Neural cell (in vitro differentiated cells): ENCODE data around the gene RAD51C. TPM values are rescaled to one million over a fixed set of nuclear protein-coding genes. Genes with fewer than 3 reads are reported as not detected.
A peak's percentile ranks its signal among the peaks of the same experiment; 100 is the strongest.

ENCODE experiments used
- H2AFZ ChIP-seq: fragments of 200-600, 300-800 bp; sonication (generic), shearing (Covaris generic); 2 replicates; pipeline ENCODE4 v1.6.0; 2014; ENCODE audit warnings: low read depth, mild to moderate bottlenecking, antibody characterized with exemption, low read length, moderate library complexity
- H3F3A ChIP-seq: fragments of 200-600 bp; shearing (Covaris generic); 2 replicates; pipeline ENCODE4 v1.6.1; 2016; ENCODE audit warnings: mild to moderate bottlenecking, moderate library complexity, mixed read lengths, antibody characterized with exemption, low read length; ENCODE audit not compliant: insufficient read depth, poor library complexity, severe bottlenecking
- H3K27ac ChIP-seq: fragments of 200-600, 300-800 bp; sonication (generic), shearing (Covaris generic); 2 replicates; pipeline ENCODE4 v1.5.1; 2014; ENCODE audit warnings: mild to moderate bottlenecking, low read length, moderate library complexity
- H3K27me3 ChIP-seq: fragments of 300-800, 200-600 bp; sonication (generic), shearing (Covaris generic); 2 replicates; pipeline ENCODE4 v1.6.0; 2014; ENCODE audit warnings: mild to moderate bottlenecking, low read depth, low read length, moderate library complexity; ENCODE audit not compliant: insufficient read depth
- H3K36me3 ChIP-seq: fragments of 300-800, 200-600 bp; sonication (generic), shearing (Covaris generic); 2 replicates; pipeline ENCODE4 v1.5.1; 2014; ENCODE audit warnings: mild to moderate bottlenecking, antibody characterized with exemption, low read length, moderate library complexity; ENCODE audit not compliant: insufficient read depth
- H3K4me2 ChIP-seq: fragments of 300-800, 200-600 bp; sonication (generic), shearing (Covaris generic); 2 replicates; pipeline ENCODE4 v1.6.0; 2014; ENCODE audit warnings: mild to moderate bottlenecking, low read length
- H3K4me3 ChIP-seq: fragments of 300-800, 200-600 bp; sonication (generic), shearing (Covaris generic); 2 replicates; pipeline ENCODE4 v1.5.1; 2014; ENCODE audit warnings: mild to moderate bottlenecking, low read length, moderate library complexity
- H3K79me2 ChIP-seq: fragments of 200-600 bp; shearing (Covaris generic); replicated peaks from 2 replicates; pipeline ENCODE4 v1.6.0; 2014; ENCODE audit warnings: mild to moderate bottlenecking, low read length, moderate library complexity; ENCODE audit not compliant: insufficient read depth
- H3K9ac ChIP-seq: fragments of 300-800, 200-600 bp; sonication (generic), shearing (Covaris generic); 2 replicates; pipeline ENCODE4 v1.6.1; 2016; ENCODE audit warnings: mild to moderate bottlenecking, low read length, mixed read lengths
- H3K9me2 ChIP-seq: fragments of 200-600 bp; shearing (Covaris generic); 2 replicates; pipeline ENCODE4 v1.6.1; 2016; ENCODE audit warnings: mild to moderate bottlenecking, low read length, mixed read lengths; ENCODE audit not compliant: insufficient read depth
- H3K9me3 ChIP-seq: fragments of 200-600, 300-800 bp; sonication (generic), shearing (Covaris generic); 2 replicates; pipeline ENCODE4 v1.6.1; 2016; ENCODE audit warnings: mild to moderate bottlenecking, mixed run types, low read length, moderate library complexity, mixed read lengths
- H4K20me1 ChIP-seq: fragments of 200-600 bp; shearing (Covaris generic); 2 replicates; pipeline ENCODE4 v1.6.1; 2016; ENCODE audit warnings: mild to moderate bottlenecking, mixed run types; ENCODE audit not compliant: insufficient read depth
- EP300 ChIP-seq: fragments of 450-650 bp; conservative IDR thresholded peaks from 2 replicates; pipeline ENCODE4 v1.6.1; 2014; ENCODE audit warnings: antibody characterized with exemption, mild to moderate bottlenecking, moderate library complexity; ENCODE audit not compliant: poor library complexity, severe bottlenecking
- EZH2 ChIP-seq: fragments of 200-600, 300-800 bp; shearing (Covaris generic), sonication (generic); IDR thresholded peaks from 2 replicates; pipeline ENCODE4 v1.6.1; 2014; ENCODE audit warnings: antibody characterized with exemption, low read length, borderline replicate concordance, mild to moderate bottlenecking; ENCODE audit not compliant: insufficient read depth, poor library complexity, severe bottlenecking
- MXI1 ChIP-seq: fragments of 450-650 bp; conservative IDR thresholded peaks from 2 replicates; pipeline ENCODE4 v1.6.1; 2014; ENCODE audit warnings: antibody characterized with exemption, mild to moderate bottlenecking; ENCODE audit not compliant: poor library complexity, severe bottlenecking
- POLR2AphosphoS5 ChIP-seq: IDR thresholded peaks from 2 replicates; pipeline ENCODE4 v1.6.1; 2012
- RAD21 ChIP-seq: fragments of 450-650 bp; conservative IDR thresholded peaks from 2 replicates; pipeline ENCODE4 v1.6.1; 2014; ENCODE audit warnings: antibody characterized with exemption, mild to moderate bottlenecking, moderate library complexity
- SMC3 ChIP-seq: fragments of 450-650 bp; conservative IDR thresholded peaks from 2 replicates; pipeline ENCODE4 v1.6.1; 2014; ENCODE audit warnings: antibody characterized with exemption, mild to moderate bottlenecking, moderate library complexity; ENCODE audit not compliant: poor library complexity
- TAF1 ChIP-seq: IDR thresholded peaks from 2 replicates; pipeline ENCODE4 v1.6.1; 2012; ENCODE audit warnings: low read depth
- polyA plus RNA-seq: library from polyadenylated mRNA; depleted of rRNA; stranded (reverse); fragments of >200 nt; gene quantifications from 2 replicates; pipeline ENCODE4 v1.2.3, GENCODE V29; 2014
- TF ChIP-seq, protein P1 (sequence below): IDR thresholded peaks from 2 replicates; pipeline ENCODE4 v1.6.1; 2012; ENCODE audit warnings: borderline replicate concordance
- TF ChIP-seq, protein P2 (sequence below): fragments of 450-650 bp; IDR thresholded peaks from 2 replicates; pipeline ENCODE4 v1.5.1; 2014; ENCODE audit warnings: antibody characterized with exemption, mild to moderate bottlenecking, moderate library complexity; ENCODE audit not compliant: poor library complexity, severe bottlenecking

RAD51C gene
- polyA plus RNA-seq, 1 donor from 2014 or later = 25.1 TPM

DNA sequence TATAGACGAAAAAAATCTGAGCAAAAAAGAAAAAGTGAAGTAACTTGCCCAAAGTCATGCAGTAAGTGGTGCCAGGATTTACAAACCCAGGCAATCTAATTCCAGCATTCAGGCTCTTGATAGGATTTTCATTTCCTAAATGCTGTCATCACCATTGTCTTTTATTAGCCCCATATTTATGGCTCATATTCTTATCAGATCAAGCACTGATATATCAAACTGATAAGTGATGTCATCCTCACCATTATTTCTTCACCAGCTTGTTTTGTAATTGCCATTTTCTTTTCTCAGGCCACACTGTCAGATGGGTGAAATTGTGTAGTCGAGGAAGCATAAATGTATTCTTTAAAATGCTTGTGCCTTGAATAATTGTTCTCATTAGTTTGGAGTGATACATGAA, 1.3 kb downstream of the RAD51C start:
- TF ChIP-seq EZH2 (no peak), SMC3 (no peak), POLR2AphosphoS5 (no peak), RAD21 (no peak), TAF1 (no peak), MXI1 (no peak), EP300 (no peak)
- TF ChIP-seq, protein P1, sequence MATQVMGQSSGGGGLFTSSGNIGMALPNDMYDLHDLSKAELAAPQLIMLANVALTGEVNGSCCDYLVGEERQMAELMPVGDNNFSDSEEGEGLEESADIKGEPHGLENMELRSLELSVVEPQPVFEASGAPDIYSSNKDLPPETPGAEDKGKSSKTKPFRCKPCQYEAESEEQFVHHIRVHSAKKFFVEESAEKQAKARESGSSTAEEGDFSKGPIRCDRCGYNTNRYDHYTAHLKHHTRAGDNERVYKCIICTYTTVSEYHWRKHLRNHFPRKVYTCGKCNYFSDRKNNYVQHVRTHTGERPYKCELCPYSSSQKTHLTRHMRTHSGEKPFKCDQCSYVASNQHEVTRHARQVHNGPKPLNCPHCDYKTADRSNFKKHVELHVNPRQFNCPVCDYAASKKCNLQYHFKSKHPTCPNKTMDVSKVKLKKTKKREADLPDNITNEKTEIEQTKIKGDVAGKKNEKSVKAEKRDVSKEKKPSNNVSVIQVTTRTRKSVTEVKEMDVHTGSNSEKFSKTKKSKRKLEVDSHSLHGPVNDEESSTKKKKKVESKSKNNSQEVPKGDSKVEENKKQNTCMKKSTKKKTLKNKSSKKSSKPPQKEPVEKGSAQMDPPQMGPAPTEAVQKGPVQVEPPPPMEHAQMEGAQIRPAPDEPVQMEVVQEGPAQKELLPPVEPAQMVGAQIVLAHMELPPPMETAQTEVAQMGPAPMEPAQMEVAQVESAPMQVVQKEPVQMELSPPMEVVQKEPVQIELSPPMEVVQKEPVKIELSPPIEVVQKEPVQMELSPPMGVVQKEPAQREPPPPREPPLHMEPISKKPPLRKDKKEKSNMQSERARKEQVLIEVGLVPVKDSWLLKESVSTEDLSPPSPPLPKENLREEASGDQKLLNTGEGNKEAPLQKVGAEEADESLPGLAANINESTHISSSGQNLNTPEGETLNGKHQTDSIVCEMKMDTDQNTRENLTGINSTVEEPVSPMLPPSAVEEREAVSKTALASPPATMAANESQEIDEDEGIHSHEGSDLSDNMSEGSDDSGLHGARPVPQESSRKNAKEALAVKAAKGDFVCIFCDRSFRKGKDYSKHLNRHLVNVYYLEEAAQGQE = no peak
- TF ChIP-seq, protein P2, sequence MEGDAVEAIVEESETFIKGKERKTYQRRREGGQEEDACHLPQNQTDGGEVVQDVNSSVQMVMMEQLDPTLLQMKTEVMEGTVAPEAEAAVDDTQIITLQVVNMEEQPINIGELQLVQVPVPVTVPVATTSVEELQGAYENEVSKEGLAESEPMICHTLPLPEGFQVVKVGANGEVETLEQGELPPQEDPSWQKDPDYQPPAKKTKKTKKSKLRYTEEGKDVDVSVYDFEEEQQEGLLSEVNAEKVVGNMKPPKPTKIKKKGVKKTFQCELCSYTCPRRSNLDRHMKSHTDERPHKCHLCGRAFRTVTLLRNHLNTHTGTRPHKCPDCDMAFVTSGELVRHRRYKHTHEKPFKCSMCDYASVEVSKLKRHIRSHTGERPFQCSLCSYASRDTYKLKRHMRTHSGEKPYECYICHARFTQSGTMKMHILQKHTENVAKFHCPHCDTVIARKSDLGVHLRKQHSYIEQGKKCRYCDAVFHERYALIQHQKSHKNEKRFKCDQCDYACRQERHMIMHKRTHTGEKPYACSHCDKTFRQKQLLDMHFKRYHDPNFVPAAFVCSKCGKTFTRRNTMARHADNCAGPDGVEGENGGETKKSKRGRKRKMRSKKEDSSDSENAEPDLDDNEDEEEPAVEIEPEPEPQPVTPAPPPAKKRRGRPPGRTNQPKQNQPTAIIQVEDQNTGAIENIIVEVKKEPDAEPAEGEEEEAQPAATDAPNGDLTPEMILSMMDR = no peak
- H3K27me3 ChIP-seq = no peaks in the 10 kb centered on the region
- no peaks in the 10 kb centered on the region for H4K20me1 ChIP-seq
- peak overlapping the region; percentile 75 for H3K4me3 ChIP-seq
- no peak overlapping the region for H2AFZ ChIP-seq
- H3K9me3 ChIP-seq = no peaks in the 10 kb centered on the region
- H3K79me2 ChIP-seq = no peaks in the 10 kb centered on the region
- H3K4me2 ChIP-seq = no peak overlapping the region
- H3K36me3 ChIP-seq = no peaks in the 10 kb centered on the region
- H3K27ac ChIP-seq = no peak overlapping the region
- H3K9me2 ChIP-seq = no peaks in the 10 kb centered on the region
- H3K9ac ChIP-seq = no peak overlapping the region
- no peaks in the 10 kb centered on the region for H3F3A ChIP-seq

DNA sequence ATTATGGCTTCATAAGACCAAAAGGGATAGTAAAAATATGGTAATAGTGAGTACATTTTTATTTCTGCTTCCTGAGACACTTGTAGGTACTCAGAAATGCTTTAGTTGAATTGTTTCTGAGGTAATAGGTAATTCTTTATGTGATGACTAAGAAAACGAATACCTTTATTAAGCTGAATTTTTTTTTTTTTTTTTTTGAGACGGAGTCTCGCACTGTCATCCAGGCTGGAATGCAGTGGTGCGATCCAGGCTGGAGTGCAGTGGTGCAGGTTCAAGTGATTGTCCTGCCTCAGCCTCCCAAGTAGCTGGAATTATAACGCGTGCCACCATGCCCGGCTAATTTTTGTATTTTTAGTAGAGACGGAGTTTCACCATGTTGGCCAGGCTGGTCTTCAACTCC, 1.9 kb downstream of the RAD51C start:
- H3K27ac ChIP-seq = no peak overlapping the region
- no peaks in the 10 kb centered on the region for H3K9me2 ChIP-seq
- H3K27me3 ChIP-seq = no peaks in the 10 kb centered on the region
- H2AFZ ChIP-seq = no peak overlapping the region
- H3K9ac ChIP-seq = no peak overlapping the region
- H3K79me2 ChIP-seq = no peaks in the 10 kb centered on the region
- no peaks in the 10 kb centered on the region for H3F3A ChIP-seq
- H3K4me3 ChIP-seq = no peak overlapping the region
- no peaks in the 10 kb centered on the region for H3K36me3 ChIP-seq
- TF ChIP-seq, protein P1 = no peak
- TF ChIP-seq, protein P2 = no peak
- TF ChIP-seq EZH2 = no peak
- H3K4me2 ChIP-seq = no peak overlapping the region
- H4K20me1 ChIP-seq = no peaks in the 10 kb centered on the region
- H3K9me3 ChIP-seq = no peaks in the 10 kb centered on the region
